D721Med (cell line): ENCODE measurements around the gene SGPL1.

Experiments
- DNase-seq: peaks from one replicate; pipeline ENCODE4 v3.0.0; 2011; ENCODE audit warnings: low spot score; ENCODE audit not compliant: insufficient read length
- FAIRE-seq: peaks from 2 replicates; lab custom pipeline; 2011; peaks lifted over from hg19 to GRCh38; lab: Jason Lieb, UNC
- CTCF ChIP-seq: IDR thresholded peaks from 2 replicates; pipeline ENCODE4 v1.5.1; 2012; ENCODE audit warnings: mild to moderate bottlenecking, control low read depth; ENCODE audit not compliant: insufficient read depth; ENCODE audit errors: missing control alignments

Gene SGPL1

DNA sequence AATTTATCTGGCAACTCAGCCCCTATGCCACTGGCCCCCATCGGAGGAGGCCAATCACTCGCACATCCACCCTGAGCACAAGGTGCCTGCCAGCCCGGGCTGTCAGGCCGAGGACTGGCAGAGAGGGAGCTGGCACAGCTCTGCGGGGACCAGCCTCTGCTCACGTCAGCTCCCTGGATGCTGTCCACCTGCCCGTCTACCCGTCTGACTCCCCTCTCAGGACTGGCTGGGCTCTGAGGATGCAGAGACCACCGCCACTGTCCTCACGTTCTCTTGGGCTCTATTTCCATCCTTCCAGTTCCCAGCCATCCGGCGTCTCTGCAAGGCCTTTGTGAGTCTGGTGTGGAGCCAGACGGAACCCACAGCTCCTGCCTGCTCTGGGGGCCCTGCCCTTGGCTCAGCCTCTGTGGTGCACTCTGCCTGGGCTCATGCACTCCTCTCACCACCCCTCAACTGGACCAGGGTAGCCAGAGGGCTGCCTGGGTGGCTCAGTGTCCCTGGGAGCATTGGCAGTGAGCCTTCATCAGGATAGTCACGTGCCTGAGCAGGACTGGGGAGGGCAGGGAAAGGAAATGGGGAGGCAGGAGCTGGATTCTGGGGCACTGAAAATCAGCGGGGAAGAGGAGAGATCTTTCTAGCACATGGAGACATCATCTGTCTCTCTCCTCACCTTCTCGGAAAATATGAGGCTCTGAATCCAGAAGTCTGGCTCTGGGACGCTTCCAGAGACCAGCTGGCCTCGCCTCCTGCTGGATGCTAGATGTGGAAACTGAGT lies 110.7 kb downstream of the SGPL1 start:
- no peak for FAIRE-seq

GRCh38 chr10:70927189-70927943 lies 111.6 kb downstream of the SGPL1 start:
- DNase-seq: peak; percentile 94
- TF ChIP-seq CTCF: peak; percentile 1
- peak; percentile 93 for FAIRE-seq

More for the DNA sequence above, 110.7 kb downstream of the SGPL1 start:
- no peak for TF ChIP-seq CTCF
- DNase-seq: no peak

- no peak for TF ChIP-seq CTCF
- no peak for DNase-seq
Observed at GRCh38 chr10:70928140-70928539, 112.4 kb downstream of the SGPL1 start.

GRCh38 chr10:70930263-70931000 lies 114.7 kb downstream of the SGPL1 start:
- no peak for DNase-seq
- no peak for TF ChIP-seq CTCF
- no peak for FAIRE-seq

More at GRCh38 chr10:70928140-70928539, 112.4 kb downstream of the SGPL1 start:
- no peak for FAIRE-seq
